WTC11 (cell line): ENCODE measurements around the gene KLHL18. TPM values are rescaled to one million over a fixed set of nuclear protein-coding genes. Genes with fewer than 3 reads are reported as not detected.

ENCODE experiments used
- ATAC-seq: fragments of 200-7000 bp; cut with Tn5 transposase; 2 replicates; pipeline ENCODE4 v1.10.0; 2021; ENCODE audit warnings: mild to moderate bottlenecking, moderate library complexity
- CTCF ChIA-PET: fragments of 300-600 bp; sonication (Branson Sonifier 250); formaldehyde crosslinking; loops from one replicate; lab custom pipeline; 2021; ENCODE audit warnings: antibody characterized with exemption; lab: Charles Lee
- POLR2A ChIA-PET: fragments of 350-600 bp; sonication (Branson Sonifier 250); formaldehyde crosslinking; loops from one replicate; lab custom pipeline; 2021; ENCODE audit warnings: antibody characterized with exemption; lab: Charles Lee
- DNase-seq: peaks from one replicate; pipeline ENCODE4 v3.0.0; 2021; ENCODE audit warnings: low spot score
- H3K27ac Mint-ChIP-seq: 2 replicates; pipeline ENCODE4 v1.8.0; 2021; ENCODE audit warnings: mixed read lengths
- H3K27me3 Mint-ChIP-seq: 2 replicates; pipeline ENCODE4 v1.8.0; 2021; ENCODE audit warnings: low read depth, mild to moderate bottlenecking, moderate library complexity, mixed read lengths
- H3K36me3 Mint-ChIP-seq: 2 replicates; pipeline ENCODE4 v1.8.0; 2021; ENCODE audit warnings: mixed read lengths
- H3K4me1 Mint-ChIP-seq: 2 replicates; pipeline ENCODE4 v1.8.0; 2022; ENCODE audit warnings: mixed read lengths
- H3K4me3 Mint-ChIP-seq: 2 replicates; pipeline ENCODE4 v1.8.0; 2021; ENCODE audit warnings: mild to moderate bottlenecking, moderate library complexity, mixed read lengths
- H3K9me3 Mint-ChIP-seq: 2 replicates; pipeline ENCODE4 v1.8.0; 2021; ENCODE audit warnings: mixed read lengths
- ETV6 ChIP-seq: sonication (generic); formaldehyde crosslinking; IDR thresholded peaks from 2 replicates; pipeline ENCODE4 v1.8.1; 2022; ENCODE audit warnings: mild to moderate bottlenecking, missing genetic modification reagents
- FOXK1 ChIP-seq: sonication (generic); formaldehyde crosslinking; IDR thresholded peaks from 2 replicates; pipeline ENCODE4 v1.8.0; 2022; ENCODE audit warnings: mild to moderate bottlenecking, moderate library complexity, missing genetic modification reagents
- FOXP1 ChIP-seq: sonication (generic); formaldehyde crosslinking; IDR thresholded peaks from 2 replicates; pipeline ENCODE4 v1.8.0; 2022; ENCODE audit warnings: missing genetic modification reagents, mild to moderate bottlenecking, moderate library complexity, borderline replicate concordance
- GABPB1 ChIP-seq: sonication (generic); formaldehyde crosslinking; IDR thresholded peaks from 2 replicates; pipeline ENCODE4 v1.8.1; 2023; ENCODE audit warnings: mild to moderate bottlenecking, missing genetic modification reagents
- GRHL2 ChIP-seq: fragments of 250-450 bp; sonication (Bioruptor Pico); IDR thresholded peaks from 2 replicates; pipeline ENCODE4 v1.8.0; 2022; ENCODE audit warnings: mild to moderate bottlenecking, moderate library complexity; ENCODE audit not compliant: insufficient replicate concordance, severe bottlenecking
- JUN ChIP-seq: sonication (generic); formaldehyde crosslinking; IDR thresholded peaks from 2 replicates; pipeline ENCODE4 v1.8.0; 2023; ENCODE audit warnings: mild to moderate bottlenecking, missing genetic modification reagents
- MYBL2 ChIP-seq: sonication (generic); formaldehyde crosslinking; IDR thresholded peaks from 2 replicates; pipeline ENCODE4 v1.8.1; 2023; ENCODE audit warnings: mild to moderate bottlenecking, moderate library complexity, missing genetic modification reagents
- NFE2L1 ChIP-seq: sonication (generic); formaldehyde crosslinking; IDR thresholded peaks from 2 replicates; pipeline ENCODE4 v1.8.1; 2023; ENCODE audit warnings: missing genetic modification reagents
- NFYB ChIP-seq: sonication (generic); formaldehyde crosslinking; conservative IDR thresholded peaks from 2 replicates; pipeline ENCODE4 v1.8.0; 2022; ENCODE audit warnings: low read depth, missing genetic modification reagents
- SMAD4 ChIP-seq: sonication (generic); formaldehyde crosslinking; IDR thresholded peaks from 2 replicates; pipeline ENCODE4 v1.8.0; 2022; ENCODE audit warnings: mild to moderate bottlenecking, missing genetic modification reagents
- SOX15 ChIP-seq: fragments of 250-450 bp; sonication (Bioruptor Pico); IDR thresholded peaks from 2 replicates; pipeline ENCODE4 v1.9.0; 2021; ENCODE audit warnings: mild to moderate bottlenecking
- SP1 ChIP-seq: sonication (generic); formaldehyde crosslinking; conservative IDR thresholded peaks from 2 replicates; pipeline ENCODE4 v1.8.1; 2022; ENCODE audit warnings: missing genetic modification reagents
- TEAD1 ChIP-seq: sonication (generic); formaldehyde crosslinking; IDR thresholded peaks from 2 replicates; pipeline ENCODE4 v1.8.0; 2022; ENCODE audit warnings: mild to moderate bottlenecking, missing genetic modification reagents
- TEAD4 ChIP-seq: sonication (generic); formaldehyde crosslinking; IDR thresholded peaks from 2 replicates; pipeline ENCODE4 v1.8.0; 2022; ENCODE audit warnings: mild to moderate bottlenecking, missing genetic modification reagents
- ZNF138 ChIP-seq: sonication (generic); formaldehyde crosslinking; conservative IDR thresholded peaks from 2 replicates; pipeline ENCODE4 v1.8.1; 2022; ENCODE audit warnings: mild to moderate bottlenecking, moderate library complexity, missing genetic modification reagents
- ZNF263 ChIP-seq: sonication (generic); formaldehyde crosslinking; IDR thresholded peaks from 2 replicates; pipeline ENCODE4 v1.8.1; 2022; ENCODE audit warnings: low read depth, mild to moderate bottlenecking, moderate library complexity, missing genetic modification reagents
- ZNF396 ChIP-seq: fragments of 250-450 bp; sonication (Bioruptor Pico); IDR thresholded peaks from 2 replicates; pipeline ENCODE4 v1.8.0; 2021; ENCODE audit warnings: mild to moderate bottlenecking, moderate library complexity, borderline replicate concordance
- ZNF416 ChIP-seq: fragments of 250-450 bp; sonication (Bioruptor Pico); IDR thresholded peaks from 2 replicates; pipeline ENCODE4 v1.9.0; 2021; ENCODE audit warnings: mild to moderate bottlenecking, inconsistent platforms
- total RNA-seq: library from RNA; stranded (reverse); gene quantifications from 3 replicates; pipeline ENCODE4 v1.2.3, GENCODE V29; 2021
- TF ChIP-seq, protein P1 (sequence below): sonication (generic); formaldehyde crosslinking; IDR thresholded peaks from 2 replicates; pipeline ENCODE4 v1.8.0; 2022; ENCODE audit warnings: mild to moderate bottlenecking, missing genetic modification reagents
- TF ChIP-seq, protein P2 (sequence below): sonication (generic); formaldehyde crosslinking; IDR thresholded peaks from 2 replicates; pipeline ENCODE4 v1.8.0; 2023; ENCODE audit warnings: missing genetic modification reagents, mild to moderate bottlenecking, borderline replicate concordance
- TF ChIP-seq, protein P3 (sequence below): fragments of 250-450 bp; sonication (Bioruptor Pico); IDR thresholded peaks from 2 replicates; pipeline ENCODE4 v1.9.0; 2021; ENCODE audit warnings: mild to moderate bottlenecking
- TF ChIP-seq, protein P4 (sequence below): sonication (generic); formaldehyde crosslinking; IDR thresholded peaks from 2 replicates; pipeline ENCODE4 v1.8.1; 2023; ENCODE audit warnings: mild to moderate bottlenecking, moderate library complexity, missing genetic modification reagents
- TF ChIP-seq, protein P5 (sequence below): fragments of 250-450 bp; sonication (Bioruptor Pico); IDR thresholded peaks from 2 replicates; pipeline ENCODE4 v1.9.0; 2021; ENCODE audit warnings: mild to moderate bottlenecking
- TF ChIP-seq, protein P6 (sequence below): sonication (generic); formaldehyde crosslinking; IDR thresholded peaks from 2 replicates; pipeline ENCODE4 v1.8.0; 2023; ENCODE audit warnings: missing genetic modification reagents
- TF ChIP-seq, protein P7 (sequence below): sonication (generic); formaldehyde crosslinking; IDR thresholded peaks from 2 replicates; pipeline ENCODE4 v1.8.0; 2022; ENCODE audit warnings: mild to moderate bottlenecking, missing genetic modification reagents

Gene KLHL18
- total RNA-seq, 1 experiment from 2014 or later: 28.4 TPM

DNA sequence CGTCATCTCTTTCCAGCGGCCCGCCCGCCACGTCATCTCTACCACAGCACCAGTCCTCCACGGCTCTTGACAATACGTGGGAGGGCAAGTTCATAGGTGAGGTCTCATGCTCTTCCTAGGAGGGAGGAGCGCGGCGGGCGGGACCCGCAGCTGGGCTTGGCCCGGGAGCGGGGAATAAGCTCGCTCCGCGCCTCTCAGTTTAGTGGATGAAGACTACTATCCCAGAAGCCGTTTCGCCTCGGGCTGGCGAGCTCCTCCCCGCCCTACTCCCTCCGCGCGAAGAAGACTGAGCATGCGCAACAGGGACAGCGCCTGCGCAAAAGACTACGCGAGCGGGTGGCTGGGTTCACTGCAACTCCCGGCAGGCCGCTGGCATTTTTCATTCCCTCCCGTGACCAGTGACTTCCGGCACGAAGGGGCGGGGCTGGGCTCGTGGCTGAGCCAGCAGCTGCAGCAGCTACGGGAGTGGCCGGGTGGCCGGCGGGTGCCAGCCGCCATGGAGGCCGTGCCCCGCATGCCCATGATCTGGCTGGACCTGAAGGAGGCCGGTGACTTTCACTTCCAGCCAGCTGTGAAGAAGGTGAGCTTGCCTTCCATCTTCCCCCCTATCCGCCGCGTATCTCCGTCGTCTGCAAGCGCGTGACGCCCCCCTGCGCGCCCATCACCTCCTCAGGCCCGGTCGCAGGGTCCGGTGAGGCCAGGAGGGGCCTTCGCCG is 98.0 kb downstream of the KLHL18 start, which contains the start of gene PTPN23:
TSS of gene PTPN23 (plus strand) at position 421 of the 716 bp plus-strand sequence. CDS start at position 497, 76 bp downstream.
- CTCF ChIA-PET: interaction anchor here (0.6 to 2.2 kb wide), 13 partner anchors 10 to 471 kb away, joined by 3 to 37 read pairs (median 4); partner anchors contain the start of genes NBEAL2 and SETD2
- no peaks in the 10 kb centered on the region for H3K27me3 Mint-ChIP-seq
- H3K36me3 Mint-ChIP-seq: no peaks in the 10 kb centered on the region
- H3K9me3 Mint-ChIP-seq: no peaks in the 10 kb centered on the region
- DNase-seq (peak; percentile 98), ATAC-seq (peak; percentile 79)
- H3K4me1 Mint-ChIP-seq: peaks cover 21% of the 10 kb centered on the region
- H3K27ac Mint-ChIP-seq: peak within 1 kb of the TSS; percentile 100
- peak within 1 kb of the TSS; percentile 100 for H3K4me3 Mint-ChIP-seq
- POLR2A ChIA-PET: interaction anchor here (0.7 to 1.4 kb wide), 8 partner anchors 9 to 536 kb away, joined by 3 to 8 read pairs (median 3); no protein-coding TSS in a partner anchor
- TF ChIP-seq FOXP1 (CRISPR knock-in tag) (peak; percentile 74; the same call in 1 of the 2 replicates), TEAD4 (CRISPR knock-in tag) (peak; percentile 41; the same call in 1 of the 2 replicates), JUN (CRISPR knock-in tag) (0 out of 2 replicates have a peak, but pooled peaks have one; percentile 79), GABPB1 (CRISPR knock-in tag) (peak; percentile 79; the same call in 1 of the 2 replicates), ZNF138 (no peak), SP1 (CRISPR knock-in tag) (peak; percentile 79; the same call in 1 of the 2 replicates), TEAD1 (CRISPR knock-in tag) (peak; percentile 89; the same call in 1 of the 2 replicates), ZNF416 (CRISPR knock-in tag) (peak; percentile 86; the same call in 1 of the 2 replicates), SMAD4 (0 out of 2 replicates have a peak, but pooled peaks have one; percentile 27), ZNF263 (CRISPR knock-in tag) (peak; percentile 63; the same call in 1 of the 2 replicates), MYBL2 (0 out of 2 replicates have a peak, but pooled peaks have one; percentile 30), ZNF396 (CRISPR knock-in tag) (no peak), ETV6 (CRISPR knock-in tag) (peak; percentile 40; the same call in 1 of the 2 replicates), NFE2L1 (CRISPR knock-in tag) (peak; percentile 64; the same call in 1 of the 2 replicates), NFYB (CRISPR knock-in tag) (0 out of 2 replicates have a peak, but pooled peaks have one; percentile 12), SOX15 (CRISPR knock-in tag) (no peak), FOXK1 (peak; percentile 74), GRHL2 (CRISPR knock-in tag) (no peak)
- TF ChIP-seq, protein P1, sequence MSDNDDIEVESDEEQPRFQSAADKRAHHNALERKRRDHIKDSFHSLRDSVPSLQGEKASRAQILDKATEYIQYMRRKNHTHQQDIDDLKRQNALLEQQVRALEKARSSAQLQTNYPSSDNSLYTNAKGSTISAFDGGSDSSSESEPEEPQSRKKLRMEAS: peak; percentile 87
- TF ChIP-seq, protein P2, sequence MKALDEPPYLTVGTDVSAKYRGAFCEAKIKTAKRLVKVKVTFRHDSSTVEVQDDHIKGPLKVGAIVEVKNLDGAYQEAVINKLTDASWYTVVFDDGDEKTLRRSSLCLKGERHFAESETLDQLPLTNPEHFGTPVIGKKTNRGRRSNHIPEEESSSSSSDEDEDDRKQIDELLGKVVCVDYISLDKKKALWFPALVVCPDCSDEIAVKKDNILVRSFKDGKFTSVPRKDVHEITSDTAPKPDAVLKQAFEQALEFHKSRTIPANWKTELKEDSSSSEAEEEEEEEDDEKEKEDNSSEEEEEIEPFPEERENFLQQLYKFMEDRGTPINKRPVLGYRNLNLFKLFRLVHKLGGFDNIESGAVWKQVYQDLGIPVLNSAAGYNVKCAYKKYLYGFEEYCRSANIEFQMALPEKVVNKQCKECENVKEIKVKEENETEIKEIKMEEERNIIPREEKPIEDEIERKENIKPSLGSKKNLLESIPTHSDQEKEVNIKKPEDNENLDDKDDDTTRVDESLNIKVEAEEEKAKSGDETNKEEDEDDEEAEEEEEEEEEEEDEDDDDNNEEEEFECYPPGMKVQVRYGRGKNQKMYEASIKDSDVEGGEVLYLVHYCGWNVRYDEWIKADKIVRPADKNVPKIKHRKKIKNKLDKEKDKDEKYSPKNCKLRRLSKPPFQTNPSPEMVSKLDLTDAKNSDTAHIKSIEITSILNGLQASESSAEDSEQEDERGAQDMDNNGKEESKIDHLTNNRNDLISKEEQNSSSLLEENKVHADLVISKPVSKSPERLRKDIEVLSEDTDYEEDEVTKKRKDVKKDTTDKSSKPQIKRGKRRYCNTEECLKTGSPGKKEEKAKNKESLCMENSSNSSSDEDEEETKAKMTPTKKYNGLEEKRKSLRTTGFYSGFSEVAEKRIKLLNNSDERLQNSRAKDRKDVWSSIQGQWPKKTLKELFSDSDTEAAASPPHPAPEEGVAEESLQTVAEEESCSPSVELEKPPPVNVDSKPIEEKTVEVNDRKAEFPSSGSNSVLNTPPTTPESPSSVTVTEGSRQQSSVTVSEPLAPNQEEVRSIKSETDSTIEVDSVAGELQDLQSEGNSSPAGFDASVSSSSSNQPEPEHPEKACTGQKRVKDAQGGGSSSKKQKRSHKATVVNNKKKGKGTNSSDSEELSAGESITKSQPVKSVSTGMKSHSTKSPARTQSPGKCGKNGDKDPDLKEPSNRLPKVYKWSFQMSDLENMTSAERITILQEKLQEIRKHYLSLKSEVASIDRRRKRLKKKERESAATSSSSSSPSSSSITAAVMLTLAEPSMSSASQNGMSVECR (CRISPR knock-in tag): peak; percentile 91; the same call in 1 of the 2 replicates
- TF ChIP-seq, protein P3, sequence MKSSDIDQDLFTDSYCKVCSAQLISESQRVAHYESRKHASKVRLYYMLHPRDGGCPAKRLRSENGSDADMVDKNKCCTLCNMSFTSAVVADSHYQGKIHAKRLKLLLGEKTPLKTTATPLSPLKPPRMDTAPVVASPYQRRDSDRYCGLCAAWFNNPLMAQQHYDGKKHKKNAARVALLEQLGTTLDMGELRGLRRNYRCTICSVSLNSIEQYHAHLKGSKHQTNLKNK (CRISPR knock-in tag): no peak; the same call in 1 of the 2 replicates
- TF ChIP-seq, protein P4, sequence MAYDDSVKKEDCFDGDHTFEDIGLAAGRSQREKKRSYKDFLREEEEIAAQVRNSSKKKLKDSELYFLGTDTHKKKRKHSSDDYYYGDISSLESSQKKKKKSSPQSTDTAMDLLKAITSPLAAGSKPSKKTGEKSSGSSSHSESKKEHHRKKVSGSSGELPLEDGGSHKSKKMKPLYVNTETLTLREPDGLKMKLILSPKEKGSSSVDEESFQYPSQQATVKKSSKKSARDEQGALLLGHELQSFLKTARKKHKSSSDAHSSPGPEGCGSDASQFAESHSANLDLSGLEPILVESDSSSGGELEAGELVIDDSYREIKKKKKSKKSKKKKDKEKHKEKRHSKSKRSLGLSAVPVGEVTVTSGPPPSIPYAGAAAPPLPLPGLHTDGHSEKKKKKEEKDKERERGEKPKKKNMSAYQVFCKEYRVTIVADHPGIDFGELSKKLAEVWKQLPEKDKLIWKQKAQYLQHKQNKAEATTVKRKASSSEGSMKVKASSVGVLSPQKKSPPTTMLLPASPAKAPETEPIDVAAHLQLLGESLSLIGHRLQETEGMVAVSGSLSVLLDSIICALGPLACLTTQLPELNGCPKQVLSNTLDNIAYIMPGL: no peak
- TF ChIP-seq, protein P5, sequence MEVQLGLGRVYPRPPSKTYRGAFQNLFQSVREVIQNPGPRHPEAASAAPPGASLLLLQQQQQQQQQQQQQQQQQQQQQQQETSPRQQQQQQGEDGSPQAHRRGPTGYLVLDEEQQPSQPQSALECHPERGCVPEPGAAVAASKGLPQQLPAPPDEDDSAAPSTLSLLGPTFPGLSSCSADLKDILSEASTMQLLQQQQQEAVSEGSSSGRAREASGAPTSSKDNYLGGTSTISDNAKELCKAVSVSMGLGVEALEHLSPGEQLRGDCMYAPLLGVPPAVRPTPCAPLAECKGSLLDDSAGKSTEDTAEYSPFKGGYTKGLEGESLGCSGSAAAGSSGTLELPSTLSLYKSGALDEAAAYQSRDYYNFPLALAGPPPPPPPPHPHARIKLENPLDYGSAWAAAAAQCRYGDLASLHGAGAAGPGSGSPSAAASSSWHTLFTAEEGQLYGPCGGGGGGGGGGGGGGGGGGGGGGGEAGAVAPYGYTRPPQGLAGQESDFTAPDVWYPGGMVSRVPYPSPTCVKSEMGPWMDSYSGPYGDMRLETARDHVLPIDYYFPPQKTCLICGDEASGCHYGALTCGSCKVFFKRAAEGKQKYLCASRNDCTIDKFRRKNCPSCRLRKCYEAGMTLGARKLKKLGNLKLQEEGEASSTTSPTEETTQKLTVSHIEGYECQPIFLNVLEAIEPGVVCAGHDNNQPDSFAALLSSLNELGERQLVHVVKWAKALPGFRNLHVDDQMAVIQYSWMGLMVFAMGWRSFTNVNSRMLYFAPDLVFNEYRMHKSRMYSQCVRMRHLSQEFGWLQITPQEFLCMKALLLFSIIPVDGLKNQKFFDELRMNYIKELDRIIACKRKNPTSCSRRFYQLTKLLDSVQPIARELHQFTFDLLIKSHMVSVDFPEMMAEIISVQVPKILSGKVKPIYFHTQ (CRISPR knock-in tag): peak; percentile 1; the same call in 1 of the 2 replicates
- TF ChIP-seq, protein P6, sequence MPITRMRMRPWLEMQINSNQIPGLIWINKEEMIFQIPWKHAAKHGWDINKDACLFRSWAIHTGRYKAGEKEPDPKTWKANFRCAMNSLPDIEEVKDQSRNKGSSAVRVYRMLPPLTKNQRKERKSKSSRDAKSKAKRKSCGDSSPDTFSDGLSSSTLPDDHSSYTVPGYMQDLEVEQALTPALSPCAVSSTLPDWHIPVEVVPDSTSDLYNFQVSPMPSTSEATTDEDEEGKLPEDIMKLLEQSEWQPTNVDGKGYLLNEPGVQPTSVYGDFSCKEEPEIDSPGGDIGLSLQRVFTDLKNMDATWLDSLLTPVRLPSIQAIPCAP (CRISPR knock-in tag): peak; percentile 66
- TF ChIP-seq, protein P7, sequence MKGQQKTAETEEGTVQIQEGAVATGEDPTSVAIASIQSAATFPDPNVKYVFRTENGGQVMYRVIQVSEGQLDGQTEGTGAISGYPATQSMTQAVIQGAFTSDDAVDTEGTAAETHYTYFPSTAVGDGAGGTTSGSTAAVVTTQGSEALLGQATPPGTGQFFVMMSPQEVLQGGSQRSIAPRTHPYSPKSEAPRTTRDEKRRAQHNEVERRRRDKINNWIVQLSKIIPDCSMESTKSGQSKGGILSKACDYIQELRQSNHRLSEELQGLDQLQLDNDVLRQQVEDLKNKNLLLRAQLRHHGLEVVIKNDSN: peak; percentile 96
